OCI-LY7 (cell line): ENCODE results near the gene MSANTD1. TPM values are rescaled to one million over a fixed set of nuclear protein-coding genes. Genes with fewer than 3 reads are reported as not detected.

Source experiments
- BruUV-seq: library from RNA; stranded (reverse); fragments of 400-500 nt; replicated peaks from 2 replicates; lab custom pipeline; 2021; lab: Mats Ljungman, UMichigan
- CTCF ChIA-PET: fragments of 300-600 bp; sonication (Branson Sonifier 250); formaldehyde crosslinking; loops from one replicate; lab custom pipeline; 2022; ENCODE audit warnings: antibody characterized with exemption; ENCODE audit not compliant: unreplicated experiment; lab: Charles Lee
- POLR2A ChIA-PET: fragments of 300-600 bp; sonication (Branson Sonifier 250); formaldehyde crosslinking; loops from one replicate; lab custom pipeline; 2022; ENCODE audit warnings: antibody characterized with exemption; lab: Charles Lee
- DNase-seq: peaks from one replicate; pipeline ENCODE4 v3.0.0-alpha.2; 2015; ENCODE audit warnings: low spot score
- H2AFZ ChIP-seq: fragments of 200-600 bp; sonication (generic), shearing (Covaris generic); 2 replicates; pipeline ENCODE4 v1.6.1; 2014; ENCODE audit warnings: mild to moderate bottlenecking, antibody characterized with exemption, low read length, moderate library complexity
- H3K27ac ChIP-seq: fragments of 200-600 bp; sonication (generic); 2 replicates; pipeline ENCODE4 v1.5.1; 2014; ENCODE audit warnings: mixed run types, low read depth, mild to moderate bottlenecking, moderate library complexity, low read length, inconsistent platforms; ENCODE audit not compliant: poor library complexity, severe bottlenecking
- H3K36me3 ChIP-seq: fragments of 200-600 bp; sonication (generic); 2 replicates; pipeline ENCODE4 v1.6.1; 2014; ENCODE audit warnings: mild to moderate bottlenecking, antibody characterized with exemption, low read length, moderate library complexity, mixed read lengths; ENCODE audit not compliant: insufficient read depth
- H3K4me1 ChIP-seq: fragments of 200-600 bp; sonication (generic); 2 replicates; pipeline ENCODE4 v1.5.1; 2014; ENCODE audit warnings: mild to moderate bottlenecking, low read length; ENCODE audit not compliant: insufficient read depth, poor library complexity, severe bottlenecking
- H3K4me2 ChIP-seq: fragments of 200-600 bp; sonication (generic); 2 replicates; pipeline ENCODE4 v1.6.1; 2014; ENCODE audit warnings: mild to moderate bottlenecking, low read length
- H3K4me3 ChIP-seq: fragments of 200-600 bp; sonication (generic); 2 replicates; pipeline ENCODE4 v1.5.1; 2014; ENCODE audit warnings: mild to moderate bottlenecking, low read depth, low read length; ENCODE audit not compliant: poor library complexity, severe bottlenecking
- H3K79me2 ChIP-seq: fragments of 200-600 bp; sonication (generic); 2 replicates; pipeline ENCODE4 v1.6.1; 2016; ENCODE audit warnings: low read depth, mild to moderate bottlenecking, low read length, moderate library complexity, mixed read lengths; ENCODE audit not compliant: insufficient read depth
- H3K9me2 ChIP-seq: fragments of 200-600 bp; sonication (generic); 2 replicates; pipeline ENCODE4 v1.6.1; 2016; ENCODE audit warnings: mild to moderate bottlenecking, low read length, mixed read lengths; ENCODE audit not compliant: insufficient read depth
- H3K9me3 ChIP-seq: fragments of 200-600 bp; sonication (generic); 2 replicates; pipeline ENCODE4 v1.6.1; 2014; ENCODE audit warnings: mild to moderate bottlenecking, mixed run types, low read length, mixed read lengths
- H4K20me1 ChIP-seq: fragments of 200-600 bp; sonication (generic); 2 replicates; pipeline ENCODE4 v1.6.1; 2014; ENCODE audit warnings: mild to moderate bottlenecking, antibody characterized with exemption, low read length, moderate library complexity, mixed read lengths; ENCODE audit not compliant: insufficient read depth
- CTCF ChIP-seq: fragments of 200-600 bp; sonication (generic); conservative IDR thresholded peaks from 2 replicates; pipeline ENCODE4 v1.5.1; 2014; ENCODE audit warnings: mild to moderate bottlenecking, antibody characterized with exemption, low read length, moderate library complexity, mixed read lengths
- EZH2phosphoT487 ChIP-seq: fragments of 200-600 bp; sonication (generic); IDR thresholded peaks from 2 replicates; pipeline ENCODE4 v1.6.1; 2018; ENCODE audit warnings: low read depth, borderline replicate concordance, mild to moderate bottlenecking, mixed run types, antibody characterized with exemption, low read length, moderate library complexity, mixed read lengths
- intact Hi-C: fragments of 100-400 bp; cut with micrococcal nuclease; formaldehyde crosslinking; loops from one replicate; pipeline ENCODE4 v1.10.0; 2022; ENCODE audit not compliant: unreplicated experiment
- total RNA-seq, 2 experiments: library from RNA; depleted of rRNA in 1 of 2; stranded (reverse); fragments of >200 nt in 1 of 2; shearing (Covaris generic) in 1 of 2; gene quantifications; 2 replicates each; pipeline ENCODE4 v1.2.3, GENCODE V29; 2014 to 2022

MSANTD1 gene
- total RNA-seq, 2 experiments from 2014 or later: 0.13 to 1.0 TPM

GRCh38 chr4:3221996-3222395 is 27.0 kb upstream of the MSANTD1 start:
- no peak overlapping the region for H3K27ac ChIP-seq
- no peaks in the 10 kb centered on the region for H3K79me2 ChIP-seq
- no peaks in the 10 kb centered on the region for H4K20me1 ChIP-seq
- intact Hi-C loops: no loop called here
- no peak overlapping the region for H2AFZ ChIP-seq
- H3K9me3 ChIP-seq: no peaks in the 10 kb centered on the region
- ChIA-PET CTCF (no interaction called here), POLR2A (interaction anchor here (0.6 kb wide), 1 partner anchor 89 kb away, joined by 4 read pairs; no protein-coding TSS in a partner anchor)
- H3K4me2 ChIP-seq: no peak overlapping the region
- H3K4me3 ChIP-seq: no peak overlapping the region
- no TSS peak for BruUV-seq
- no peak for DNase-seq
- no peak for TF ChIP-seq CTCF
- TF ChIP-seq EZH2phosphoT487: no peak
- H3K36me3 ChIP-seq: peaks cover 87% of the 10 kb centered on the region
- no peaks in the 10 kb centered on the region for H3K9me2 ChIP-seq
- no peaks in the 10 kb centered on the region for H3K4me1 ChIP-seq

GRCh38 chr4:3223346-3223745 is 25.6 kb upstream of the MSANTD1 start:
- CTCF ChIA-PET: no interaction called here
- H3K4me3 ChIP-seq: no peak overlapping the region
- no peaks in the 10 kb centered on the region for H3K9me3 ChIP-seq
- H2AFZ ChIP-seq: no peak overlapping the region
- intact Hi-C loops: no loop called here
- H3K79me2 ChIP-seq: no peaks in the 10 kb centered on the region
- no peaks in the 10 kb centered on the region for H3K9me2 ChIP-seq
- H3K36me3 ChIP-seq: peaks cover 84% of the 10 kb centered on the region
- H3K27ac ChIP-seq: no peak overlapping the region
- no peaks in the 10 kb centered on the region for H4K20me1 ChIP-seq
- no TSS peak for BruUV-seq
- no peak overlapping the region for H3K4me2 ChIP-seq
- TF ChIP-seq EZH2phosphoT487: no peak
- TF ChIP-seq CTCF: no peak
- no peaks in the 10 kb centered on the region for H3K4me1 ChIP-seq
- DNase-seq: no peak
- POLR2A ChIA-PET: no interaction called here

- Histone ChIP-seq H4K20me1 (no peaks in the 10 kb centered on the region), H3K27ac (no peak overlapping the region), H3K4me1 (no peaks in the 10 kb centered on the region), H2AFZ (no peak overlapping the region), H3K36me3 (peaks cover 85% of the 10 kb centered on the region), H3K9me3 (no peaks in the 10 kb centered on the region), H3K4me2 (no peak overlapping the region), H3K4me3 (no peak overlapping the region), H3K79me2 (no peaks in the 10 kb centered on the region), H3K9me2 (no peaks in the 10 kb centered on the region)
- ChIA-PET CTCF (no interaction called here), POLR2A (interaction anchor here (1.1 kb wide), 1 partner anchor 64 kb away, joined by 3 read pairs; no protein-coding TSS in a partner anchor)
- DNase-seq: no peak
- no TSS peak for BruUV-seq
- no peak for TF ChIP-seq EZH2phosphoT487
- no peak for TF ChIP-seq CTCF
- intact Hi-C loops: no loop called here
These were observed 24.8 kb upstream of the MSANTD1 start for GRCh38 chr4:3223956-3224748.
